HT1080 (cell line): ENCODE results near the gene DLGAP4. TPM values are rescaled to one million over a fixed set of nuclear protein-coding genes. Genes with fewer than 3 reads are reported as not detected.
"Not testable (repeated sequence)": the region's sequence is repeated elsewhere in the genome, so short reads cannot be mapped to it uniquely, and the experiment has no call there.

Experiments
- DNase-seq: peaks from one replicate; pipeline ENCODE4 v3.0.0-alpha.2; 2015; ENCODE audit warnings: low read depth
- total RNA-seq: library from RNA; depleted of rRNA; stranded (reverse); fragments of >200 nt; shearing (Covaris generic); gene quantifications from 2 replicates; pipeline ENCODE4 v1.2.3, GENCODE V29; 2014

Gene DLGAP4
- total RNA-seq, 1 experiment from 2014 or later: 21.4 TPM

DNA sequence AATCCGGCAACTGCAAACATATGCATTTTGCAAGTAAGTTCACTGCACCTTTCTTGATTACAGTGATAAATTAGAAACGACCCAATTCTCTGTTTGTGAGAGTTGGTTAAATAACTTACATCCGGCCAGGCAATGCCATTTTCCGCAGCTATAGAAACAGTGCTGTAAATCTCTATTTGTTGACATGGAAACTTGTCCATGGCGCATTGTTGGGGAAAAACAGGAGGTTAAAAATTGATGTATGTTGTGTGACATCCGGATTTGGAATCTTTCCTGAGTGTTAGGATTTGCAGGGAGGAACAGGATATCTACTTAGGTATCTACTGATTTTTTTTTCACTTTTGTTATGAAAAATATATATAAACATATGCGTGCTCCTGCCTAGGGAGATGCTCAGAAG, 66.5 kb downstream of the DLGAP4 start:
- DNase-seq: no peak

DNA sequence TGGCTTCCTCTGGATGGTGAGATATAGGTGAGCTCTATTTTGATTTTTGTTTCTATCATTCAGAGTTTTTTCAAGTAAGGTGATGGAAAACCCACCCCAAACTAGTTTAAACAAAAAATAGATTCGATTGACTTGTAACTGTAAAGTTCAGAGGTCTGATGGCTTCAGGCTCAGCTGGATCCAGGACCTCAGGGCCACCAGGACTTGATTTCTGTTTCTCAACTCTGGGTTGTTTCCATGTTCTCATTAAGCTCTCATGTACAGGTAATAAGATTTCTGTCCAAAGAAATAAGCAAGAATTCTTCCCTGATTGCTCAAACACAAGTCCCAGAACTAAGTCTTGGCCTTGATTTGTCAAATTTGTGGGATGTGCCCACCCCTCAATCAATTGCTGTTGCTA, 67.0 kb downstream of the DLGAP4 start:
- DNase-seq: no peak

- no peak for DNase-seq
Measured at GRCh38 chr20:36374995-36375394, 68.9 kb downstream of the DLGAP4 start.

GRCh38 chr20:36377348-36378326, 71.5 kb downstream of the DLGAP4 start:
- no peak for DNase-seq

DNA sequence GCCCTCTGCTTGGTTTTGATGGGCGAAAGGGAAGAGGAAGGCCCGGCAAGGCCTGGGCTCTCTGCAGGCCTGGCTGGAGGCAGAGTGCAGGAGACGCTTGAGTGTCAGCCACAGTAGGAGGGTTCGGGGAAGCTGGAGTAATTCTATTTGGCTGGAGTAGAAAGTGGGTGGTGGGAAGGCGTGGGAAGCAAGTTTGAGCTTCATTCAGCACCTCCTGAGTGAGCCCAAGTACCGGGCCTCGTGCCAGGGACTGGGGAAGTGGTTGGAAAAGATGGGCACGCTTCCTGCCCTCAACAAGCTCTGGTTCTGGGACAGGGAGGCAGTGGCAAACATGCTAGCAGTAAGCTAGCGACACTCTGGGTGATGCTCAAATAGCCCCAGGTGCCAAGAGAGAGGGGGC, 72.5 kb downstream of the DLGAP4 start:
- DNase-seq: no peak

DNA sequence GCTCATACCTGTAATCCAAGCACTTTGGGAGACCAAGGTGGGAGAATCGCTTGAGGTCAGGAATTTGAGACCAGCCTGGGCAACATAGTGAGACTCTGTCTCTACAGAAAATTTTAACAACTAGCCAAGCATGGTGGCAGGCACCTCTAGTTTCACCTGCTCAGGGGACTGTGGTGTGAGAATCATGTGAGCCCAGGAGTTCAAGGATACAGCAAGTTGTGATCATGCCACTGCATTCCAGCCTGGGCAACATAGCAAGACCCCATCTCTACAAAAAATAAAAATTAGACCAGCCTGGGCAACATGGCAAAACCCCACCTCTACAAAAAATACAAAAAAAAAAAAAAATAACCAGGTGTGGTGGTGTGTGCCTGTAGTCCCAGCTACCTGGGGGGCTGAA, 73.8 kb downstream of the DLGAP4 start:
- DNase-seq: not testable (repeated sequence)

DNA sequence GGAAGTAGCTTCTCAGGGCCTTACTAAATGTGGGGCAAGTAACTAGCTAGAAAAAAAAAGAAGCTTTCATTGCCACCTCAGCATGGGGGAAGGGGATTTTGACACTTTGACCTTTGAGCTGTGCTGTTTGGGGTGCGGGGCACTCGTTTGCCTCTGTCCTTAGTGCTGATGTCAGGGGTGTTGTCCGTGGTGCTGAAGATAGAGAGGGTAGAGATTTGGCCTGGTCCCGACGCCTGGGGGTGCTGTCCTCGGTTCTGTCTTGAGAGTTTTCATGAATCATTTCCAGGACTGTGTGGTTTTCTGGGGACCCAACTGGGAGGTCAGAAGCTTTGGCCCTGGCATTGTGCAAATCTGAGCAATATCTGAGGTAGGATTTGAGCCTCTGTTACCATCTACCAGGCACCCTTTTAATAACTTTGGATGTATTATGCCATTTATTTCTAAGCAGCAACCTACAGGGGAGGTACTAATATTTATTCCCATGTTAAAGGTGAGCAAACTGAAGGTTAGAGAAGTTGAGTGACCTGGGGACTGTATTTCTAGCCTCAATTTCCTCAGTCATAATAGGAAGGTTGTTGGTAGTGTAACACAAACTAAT, 78.0 kb downstream of the DLGAP4 start:
- peak; percentile 46 for DNase-seq

DNA sequence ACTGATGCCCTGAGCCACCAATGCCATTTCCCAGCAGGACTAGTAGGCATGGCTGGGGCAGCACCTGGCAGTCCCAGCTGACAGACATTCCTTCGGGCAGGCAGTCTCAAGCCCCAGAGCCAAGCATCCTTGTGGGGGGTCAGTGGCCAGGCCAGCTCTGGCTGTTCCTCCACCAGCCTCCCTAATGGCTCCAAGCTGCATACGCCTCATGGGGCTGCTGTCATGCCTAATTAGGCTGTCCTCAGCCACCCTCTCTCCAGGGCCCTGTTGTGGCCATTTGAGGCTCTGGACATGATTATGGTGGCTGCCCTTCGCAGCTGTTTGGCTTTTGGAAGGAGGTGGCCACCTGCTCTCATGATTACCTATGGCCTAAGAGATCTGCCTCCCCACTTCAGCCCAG, 79.4 kb downstream of the DLGAP4 start:
- no peak for DNase-seq

DNA sequence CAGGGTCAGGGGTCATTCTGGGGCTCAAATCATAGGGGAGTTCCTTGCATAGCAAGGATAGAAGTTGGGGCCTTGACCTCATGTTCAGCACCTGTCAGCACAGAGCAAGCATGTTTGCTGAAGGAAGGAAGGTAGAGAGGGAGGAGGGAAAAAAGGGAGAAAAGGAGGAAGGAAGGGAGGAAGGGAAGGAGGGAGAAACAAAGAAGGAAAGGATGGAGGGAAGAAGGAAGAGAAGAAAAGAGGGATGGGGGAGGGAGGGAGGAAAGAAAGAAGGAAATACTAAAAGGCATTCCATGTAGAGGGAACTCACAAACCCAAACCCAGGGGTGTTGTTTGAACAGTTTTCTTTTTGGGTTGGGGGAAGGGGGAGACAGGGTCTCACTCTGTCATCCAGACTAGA, 80.1 kb downstream of the DLGAP4 start:
- DNase-seq: no peak

- DNase-seq: no peak
Measured at GRCh38 chr20:36390269-36390668, 84.1 kb downstream of the DLGAP4 start.

GRCh38 chr20:36390719-36391415, 84.7 kb downstream of the DLGAP4 start:
- no peak for DNase-seq

DNA sequence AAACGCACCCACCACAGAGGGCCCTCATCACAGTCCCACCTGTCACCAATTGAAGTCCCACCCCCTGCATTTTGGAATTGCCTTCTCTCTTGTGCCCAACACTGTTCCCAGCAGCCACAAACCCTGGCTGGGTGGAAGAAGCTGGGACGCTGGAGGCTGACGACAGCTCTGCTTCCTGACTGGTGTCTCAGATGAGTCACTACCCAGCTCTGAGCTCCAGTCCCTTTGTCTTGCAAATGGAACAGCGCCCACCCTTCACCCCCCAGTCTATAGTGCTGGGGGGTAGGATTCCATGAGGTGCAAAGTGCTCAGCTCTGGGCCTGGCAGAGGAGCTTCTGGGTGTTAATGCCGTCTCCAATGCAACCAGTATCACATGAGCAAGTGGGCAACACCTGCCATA, 85.3 kb downstream of the DLGAP4 start:
- DNase-seq: no peak

DNA sequence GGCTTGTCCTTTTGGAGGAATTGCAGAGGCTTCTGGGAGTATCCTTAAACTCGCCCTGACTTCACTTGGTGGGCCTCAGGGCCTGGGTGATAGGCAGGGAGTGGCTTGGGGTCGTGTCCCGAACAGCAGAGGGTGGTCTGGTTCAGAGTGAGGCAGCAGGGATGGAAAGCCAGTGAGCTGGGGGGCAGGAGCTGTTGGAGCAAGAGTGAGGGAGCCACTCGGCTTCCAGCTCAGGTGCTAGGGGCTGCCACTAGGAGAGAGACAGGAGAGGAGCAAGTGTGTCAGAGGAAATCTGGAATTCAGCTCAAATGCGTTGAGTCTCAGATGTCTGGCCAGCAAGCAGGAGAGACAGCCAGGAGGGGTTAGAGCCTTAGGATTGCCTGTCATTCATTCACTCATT, 85.8 kb downstream of the DLGAP4 start:
- no peak for DNase-seq

GRCh38 chr20:36392989-36393388, 86.8 kb downstream of the DLGAP4 start:
- no peak for DNase-seq

DNA sequence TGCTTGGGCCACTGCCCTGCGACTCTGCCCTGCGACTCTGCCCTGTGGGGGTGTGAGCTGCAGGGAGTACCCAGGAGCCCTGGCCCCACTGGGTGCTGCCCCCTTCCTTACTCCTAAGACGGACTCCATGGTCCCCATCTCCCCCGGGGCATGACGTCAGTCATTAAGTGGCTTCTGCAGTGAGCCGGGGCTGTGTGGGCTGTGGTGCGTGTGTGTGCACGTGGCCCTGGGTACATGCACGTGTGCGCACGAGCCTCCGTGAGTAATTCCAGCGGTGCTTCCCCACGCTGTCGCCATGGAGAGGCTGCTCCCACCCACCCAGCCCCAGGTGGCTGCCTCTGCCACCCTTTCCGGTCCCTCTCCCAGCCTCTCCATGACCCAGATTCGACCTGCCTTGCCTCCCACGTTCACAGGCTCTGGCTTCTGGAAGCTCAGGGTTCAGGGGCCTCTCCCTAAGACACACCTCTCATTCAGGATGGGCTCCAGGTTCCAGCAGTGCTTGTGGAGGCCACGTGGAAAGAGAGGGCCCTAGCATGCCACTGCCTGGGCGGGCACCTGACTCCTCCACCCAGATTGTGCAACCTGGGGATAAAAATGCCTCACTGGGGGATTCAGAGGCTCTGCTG, 88.3 kb downstream of the DLGAP4 start:
- peak; percentile 11 for DNase-seq

GRCh38 chr20:36396340-36396739, 90.2 kb downstream of the DLGAP4 start:
- no peak for DNase-seq

- no peak for DNase-seq
Measured at GRCh38 chr20:36396847-36397630, 90.9 kb downstream of the DLGAP4 start.

- DNase-seq: no peak
Measured at GRCh38 chr20:36398515-36398914, 92.4 kb downstream of the DLGAP4 start.

- DNase-seq: peak; percentile 61
Measured at GRCh38 chr20:36399147-36399968, 93.2 kb downstream of the DLGAP4 start.

DNA sequence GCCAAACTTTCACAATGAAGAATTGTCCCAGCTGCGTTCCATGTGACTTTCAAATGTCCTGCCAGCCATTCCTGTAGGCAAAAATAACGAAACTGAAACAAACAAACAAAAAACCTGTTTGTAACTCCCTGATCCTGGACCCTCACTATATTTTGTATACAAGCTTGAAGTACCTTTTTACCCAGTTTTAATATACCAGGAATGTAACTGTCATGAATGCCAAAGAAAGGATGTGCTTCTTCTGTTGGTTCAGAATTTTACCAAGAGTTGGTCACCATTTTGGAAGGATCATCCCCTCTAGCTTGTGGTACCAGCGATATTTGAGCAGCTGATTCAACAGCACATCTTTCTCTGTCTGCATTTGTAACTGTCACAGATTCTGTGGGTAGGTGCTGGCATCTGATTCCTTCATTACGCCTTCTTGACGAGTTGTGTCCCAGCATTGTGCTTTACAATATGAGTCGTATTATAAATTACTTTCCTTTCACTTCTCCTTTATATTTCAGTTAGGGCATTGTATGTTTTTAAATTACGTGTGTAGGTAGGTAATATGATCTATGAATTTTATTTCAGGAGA, 93.9 kb downstream of the DLGAP4 start:
- no peak for DNase-seq
